ENCODE data around the gene MMP14. TPM values are rescaled to one million over a fixed set of nuclear protein-coding genes. Genes with fewer than 3 reads are reported as not detected.

The MMP14 gene
- total and polyA plus RNA-seq, 2 of the 13 experiments (the other 11 are each of a cell fraction or from before 2014, with no cell fraction given), result 5.2 to 9.8 TPM

DNA sequence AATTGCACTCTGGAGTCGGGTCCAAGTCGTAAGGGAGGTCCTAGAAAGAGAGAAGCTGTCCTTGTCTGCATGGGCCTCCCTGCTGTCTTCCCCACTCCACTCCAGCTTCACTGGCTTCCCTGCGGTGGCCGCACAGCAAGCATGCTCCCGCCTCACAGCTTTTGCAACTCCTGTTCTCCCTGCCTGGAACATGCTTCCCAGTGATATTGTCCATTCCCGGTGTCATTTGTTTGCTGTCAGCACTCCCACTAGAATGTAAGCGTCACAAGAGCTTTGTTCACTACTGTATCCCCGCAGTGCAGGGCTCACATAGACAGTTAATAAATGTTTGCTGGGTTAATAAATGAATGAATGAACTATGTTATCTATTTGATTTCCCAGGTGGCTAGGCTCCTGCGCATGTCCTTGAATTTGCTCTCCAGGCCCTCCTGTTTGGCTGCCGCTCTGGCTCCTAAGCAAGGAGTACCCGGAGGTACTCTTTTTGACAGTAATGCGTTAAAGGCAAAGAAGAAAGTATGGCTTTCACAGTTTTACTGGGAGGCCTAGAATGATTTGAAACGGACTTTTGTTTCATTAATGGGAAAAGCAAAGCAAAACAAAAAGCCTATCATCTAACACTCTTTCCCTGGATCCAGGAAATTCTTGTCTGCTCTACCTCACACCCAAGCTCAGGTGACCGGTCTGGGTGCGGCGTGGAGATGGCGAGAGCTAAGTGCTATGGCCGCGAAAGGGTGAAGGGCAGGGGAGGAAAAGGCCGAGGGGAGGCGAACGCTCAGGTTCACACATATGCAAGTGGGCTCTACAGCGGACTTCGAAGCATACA, 15.0 kb upstream of the MMP14 start (continued):
- TF ChIP-seq GATAD1 (CRISPR knock-in tag; IDR thresholded peaks at IDR 0.05), result peak; percentile 66
- peak; percentile 67; the same call in 1 of the 2 replicates for TF ChIP-seq ZNF775 (CRISPR knock-in tag; IDR thresholded peaks at IDR 0.05; ENCODE audit: borderline replicate concordance)
- TF ChIP-seq, protein P1, sequence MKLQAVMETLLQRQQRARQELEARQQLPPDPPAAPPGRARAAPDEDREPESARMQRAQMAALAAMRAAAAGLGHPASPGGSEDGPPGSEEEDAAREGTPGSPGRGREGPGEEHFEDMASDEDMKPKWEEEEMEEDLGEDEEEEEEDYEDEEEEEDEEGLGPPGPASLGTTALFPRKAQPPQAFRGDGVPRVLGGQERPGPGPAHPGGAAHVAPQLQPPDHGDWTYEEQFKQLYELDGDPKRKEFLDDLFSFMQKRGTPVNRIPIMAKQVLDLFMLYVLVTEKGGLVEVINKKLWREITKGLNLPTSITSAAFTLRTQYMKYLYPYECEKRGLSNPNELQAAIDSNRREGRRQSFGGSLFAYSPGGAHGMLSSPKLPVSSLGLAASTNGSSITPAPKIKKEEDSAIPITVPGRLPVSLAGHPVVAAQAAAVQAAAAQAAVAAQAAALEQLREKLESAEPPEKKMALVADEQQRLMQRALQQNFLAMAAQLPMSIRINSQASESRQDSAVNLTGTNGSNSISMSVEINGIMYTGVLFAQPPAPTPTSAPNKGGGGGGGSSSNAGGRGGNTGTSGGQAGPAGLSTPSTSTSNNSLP (IDR thresholded peaks at IDR 0.05; ENCODE audit: low read depth, low read length), result 0 out of 2 replicates have a peak, but pooled peaks have one; percentile 17
- TF ChIP-seq, protein P2, sequence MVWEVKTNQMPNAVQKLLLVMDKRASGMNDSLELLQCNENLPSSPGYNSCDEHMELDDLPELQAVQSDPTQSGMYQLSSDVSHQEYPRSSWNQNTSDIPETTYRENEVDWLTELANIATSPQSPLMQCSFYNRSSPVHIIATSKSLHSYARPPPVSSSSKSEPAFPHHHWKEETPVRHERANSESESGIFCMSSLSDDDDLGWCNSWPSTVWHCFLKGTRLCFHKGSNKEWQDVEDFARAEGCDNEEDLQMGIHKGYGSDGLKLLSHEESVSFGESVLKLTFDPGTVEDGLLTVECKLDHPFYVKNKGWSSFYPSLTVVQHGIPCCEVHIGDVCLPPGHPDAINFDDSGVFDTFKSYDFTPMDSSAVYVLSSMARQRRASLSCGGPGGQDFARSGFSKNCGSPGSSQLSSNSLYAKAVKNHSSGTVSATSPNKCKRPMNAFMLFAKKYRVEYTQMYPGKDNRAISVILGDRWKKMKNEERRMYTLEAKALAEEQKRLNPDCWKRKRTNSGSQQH (CRISPR knock-in tag; IDR thresholded peaks at IDR 0.05; ENCODE audit: low read depth), result peak; percentile 95
- TF ChIP-seq ETV6 (CRISPR knock-in tag; conservative IDR thresholded peaks at IDR 0.05), result peak; percentile 85; the same call in 1 of the 2 replicates
- TF ChIP-seq NFE2L1 (CRISPR knock-in tag; IDR thresholded peaks at IDR 0.05; ENCODE audit: borderline replicate concordance), result no peak; the same call in 1 of the 2 replicates
- no peak for TF ChIP-seq JDP2 (CRISPR knock-in tag; IDR thresholded peaks at IDR 0.05; ENCODE audit: borderline replicate concordance)
- peak; percentile 77; the same call in 1 of the 2 replicates for TF ChIP-seq ZNF878 (CRISPR knock-in tag; IDR thresholded peaks at IDR 0.05)
- TF ChIP-seq, protein P3, sequence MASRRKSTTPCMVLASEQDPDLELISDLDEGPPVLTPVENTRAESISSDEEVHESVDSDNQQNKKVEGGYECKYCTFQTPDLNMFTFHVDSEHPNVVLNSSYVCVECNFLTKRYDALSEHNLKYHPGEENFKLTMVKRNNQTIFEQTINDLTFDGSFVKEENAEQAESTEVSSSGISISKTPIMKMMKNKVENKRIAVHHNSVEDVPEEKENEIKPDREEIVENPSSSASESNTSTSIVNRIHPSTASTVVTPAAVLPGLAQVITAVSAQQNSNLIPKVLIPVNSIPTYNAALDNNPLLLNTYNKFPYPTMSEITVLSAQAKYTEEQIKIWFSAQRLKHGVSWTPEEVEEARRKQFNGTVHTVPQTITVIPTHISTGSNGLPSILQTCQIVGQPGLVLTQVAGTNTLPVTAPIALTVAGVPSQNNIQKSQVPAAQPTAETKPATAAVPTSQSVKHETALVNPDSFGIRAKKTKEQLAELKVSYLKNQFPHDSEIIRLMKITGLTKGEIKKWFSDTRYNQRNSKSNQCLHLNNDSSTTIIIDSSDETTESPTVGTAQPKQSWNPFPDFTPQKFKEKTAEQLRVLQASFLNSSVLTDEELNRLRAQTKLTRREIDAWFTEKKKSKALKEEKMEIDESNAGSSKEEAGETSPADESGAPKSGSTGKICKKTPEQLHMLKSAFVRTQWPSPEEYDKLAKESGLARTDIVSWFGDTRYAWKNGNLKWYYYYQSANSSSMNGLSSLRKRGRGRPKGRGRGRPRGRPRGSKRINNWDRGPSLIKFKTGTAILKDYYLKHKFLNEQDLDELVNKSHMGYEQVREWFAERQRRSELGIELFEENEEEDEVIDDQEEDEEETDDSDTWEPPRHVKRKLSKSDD (CRISPR knock-in tag; IDR thresholded peaks at IDR 0.05; ENCODE audit: low read depth), result 0 out of 2 replicates have a peak, but pooled peaks have one; percentile 69
- TF ChIP-seq, protein P4, sequence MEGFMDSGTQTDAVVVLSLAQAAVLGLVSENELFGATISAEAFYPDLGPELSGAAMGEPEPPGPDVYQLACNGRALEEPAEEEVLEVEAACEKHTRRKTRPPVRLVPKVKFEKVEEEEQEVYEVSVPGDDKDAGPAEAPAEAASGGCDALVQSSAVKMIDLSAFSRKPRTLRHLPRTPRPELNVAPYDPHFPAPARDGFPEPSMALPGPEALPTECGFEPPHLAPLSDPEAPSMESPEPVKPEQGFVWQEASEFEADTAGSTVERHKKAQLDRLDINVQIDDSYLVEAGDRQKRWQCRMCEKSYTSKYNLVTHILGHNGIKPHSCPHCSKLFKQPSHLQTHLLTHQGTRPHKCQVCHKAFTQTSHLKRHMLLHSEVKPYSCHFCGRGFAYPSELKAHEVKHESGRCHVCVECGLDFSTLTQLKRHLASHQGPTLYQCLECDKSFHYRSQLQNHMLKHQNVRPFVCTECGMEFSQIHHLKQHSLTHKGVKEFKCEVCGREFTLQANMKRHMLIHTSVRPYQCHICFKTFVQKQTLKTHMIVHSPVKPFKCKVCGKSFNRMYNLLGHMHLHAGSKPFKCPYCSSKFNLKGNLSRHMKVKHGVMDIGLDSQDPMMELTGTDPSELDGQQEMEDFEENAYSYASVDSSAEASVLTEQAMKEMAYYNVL (CRISPR knock-in tag; IDR thresholded peaks at IDR 0.05; ENCODE audit: borderline replicate concordance), result no peak; the same call in 1 of the 2 replicates
- peak; percentile 38 for TF ChIP-seq ZFX (CRISPR knock-in tag; IDR thresholded peaks at IDR 0.05; ENCODE audit: low read depth)
- peak; percentile 62; the same call in 1 of the 2 replicates for TF ChIP-seq MTA1 (CRISPR knock-in tag; IDR thresholded peaks at IDR 0.05; ENCODE audit: borderline replicate concordance)
- TF ChIP-seq THYN1 (CRISPR knock-in tag; IDR thresholded peaks at IDR 0.05; ENCODE audit: borderline replicate concordance, low read depth), result no peak
- peak; percentile 75; the same call in 1 of the 2 replicates for TF ChIP-seq SRY (CRISPR knock-in tag; IDR thresholded peaks at IDR 0.05)
- TF ChIP-seq, protein P5, sequence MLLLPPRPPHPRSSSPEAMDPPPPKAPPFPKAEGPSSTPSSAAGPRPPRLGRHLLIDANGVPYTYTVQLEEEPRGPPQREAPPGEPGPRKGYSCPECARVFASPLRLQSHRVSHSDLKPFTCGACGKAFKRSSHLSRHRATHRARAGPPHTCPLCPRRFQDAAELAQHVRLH (CRISPR knock-in tag; IDR thresholded peaks at IDR 0.05; ENCODE audit: borderline replicate concordance, low read depth), result peak; percentile 97
- peak; percentile 39; the same call in 1 of the 2 replicates for TF ChIP-seq ZNF572 (CRISPR knock-in tag; IDR thresholded peaks at IDR 0.05)
- TF ChIP-seq ZNF44 (CRISPR knock-in tag; IDR thresholded peaks at IDR 0.05), result 0 out of 2 replicates have a peak, but pooled peaks have one; percentile 70
- peak; percentile 88; the same call in 1 of the 2 replicates for TF ChIP-seq NFATC3 (CRISPR knock-in tag; IDR thresholded peaks at IDR 0.05)
- no peak for TF ChIP-seq ZBTB1 (CRISPR knock-in tag; IDR thresholded peaks at IDR 0.05; ENCODE audit: borderline replicate concordance)
